ENCODE results near the gene RUSC2. TPM values are rescaled to one million over a fixed set of nuclear protein-coding genes. Genes with fewer than 3 reads are reported as not detected.
A peak's percentile ranks its signal among the peaks of the same experiment; 100 is the strongest.

The RUSC2 gene
- total and polyA plus RNA-seq, 2 of the 13 experiments (the other 11 are each of a cell fraction or from before 2014, with no cell fraction given): 2.8 to 3.3 TPM

- TF ChIP-seq ZNF788 (CRISPR knock-in tag; IDR thresholded peaks at IDR 0.05; ENCODE audit: borderline replicate concordance): peak; percentile 53; the same call in 1 of the 2 replicates
- TF ChIP-seq DBP (CRISPR knock-in tag; IDR thresholded peaks at IDR 0.05; ENCODE audit: not compliant biosample characterization): peak; percentile 14
- no peak for TF ChIP-seq ZHX2 (IDR thresholded peaks at IDR 0.05; ENCODE audit: low read depth)
- TF ChIP-seq ZHX2 (CRISPR knock-in tag; IDR thresholded peaks at IDR 0.05; ENCODE audit: borderline replicate concordance): no peak
- TF ChIP-seq KDM1A (CRISPR knock-in tag; IDR thresholded peaks at IDR 0.05): no peak
- no peak; the same call in 1 of the 2 replicates for TF ChIP-seq TARDBP (CRISPR knock-in tag; IDR thresholded peaks at IDR 0.05)
- peak; percentile 61 for TF ChIP-seq THAP11 (CRISPR knock-in tag; IDR thresholded peaks at IDR 0.05)
- no peak for TF ChIP-seq ZNF75D (CRISPR knock-in tag; IDR thresholded peaks at IDR 0.05; ENCODE audit: borderline replicate concordance)
- 0 out of 2 replicates have a peak, but pooled peaks have one; percentile 38 for TF ChIP-seq ZNF678 (CRISPR knock-in tag; IDR thresholded peaks at IDR 0.05)
- peak; percentile 74; the same call in 1 of the 2 replicates for TF ChIP-seq FOXC1 (CRISPR knock-in tag; IDR thresholded peaks at IDR 0.05; ENCODE audit: borderline replicate concordance)
- TF ChIP-seq ZBTB46 (CRISPR knock-in tag; IDR thresholded peaks at IDR 0.05; ENCODE audit: borderline replicate concordance): 0 out of 2 replicates have a peak, but pooled peaks have one; percentile 69
- TF ChIP-seq DZIP1 (CRISPR knock-in tag; IDR thresholded peaks at IDR 0.05): no peak
- TF ChIP-seq POLR2AphosphoS2 (IDR thresholded peaks at IDR 0.05; ENCODE audit: low read depth, low read length): no peak
- no peak for TF ChIP-seq TIGD3 (CRISPR knock-in tag; IDR thresholded peaks at IDR 0.05; ENCODE audit: borderline replicate concordance)
- TF ChIP-seq PAWR (CRISPR knock-in tag; IDR thresholded peaks at IDR 0.05; ENCODE audit: borderline replicate concordance): 0 out of 2 replicates have a peak, but pooled peaks have one; percentile 18
These were observed at the start of gene RUSC2 (continued) for GRCh38 chr9:35489313-35490154.
